Fibroblast of lung (primary cell): Measurements from ENCODE around the gene WWOX. TPM values are rescaled to one million over a fixed set of nuclear protein-coding genes. Genes with fewer than 3 reads are reported as not detected.

Source experiments
- DNase-seq, 2 donors: peaks; one replicate each; pipeline versions ENCODE4 v3.0.0 to v3.0.0-alpha.2; 2010; ENCODE audit warnings: low read depth in 2 of 2
- H2AFZ ChIP-seq: 2 replicates; pipeline ENCODE4 v1.5.1; 2012; ENCODE audit warnings: low read length, control low read depth, inconsistent platforms
- H3K27ac ChIP-seq: 2 replicates; pipeline ENCODE4 v1.5.1; 2011; ENCODE audit warnings: low read length, control low read depth; ENCODE audit not compliant: insufficient read depth
- H3K27me3 ChIP-seq: 2 replicates; pipeline ENCODE4 v1.5.1; 2011; ENCODE audit warnings: mild to moderate bottlenecking, low read length; ENCODE audit not compliant: control insufficient read depth, insufficient read depth
- H3K36me3 ChIP-seq: 2 replicates; pipeline ENCODE4 v1.5.1; 2011; ENCODE audit warnings: low read length; ENCODE audit not compliant: control insufficient read depth, insufficient read depth
- H3K4me1 ChIP-seq: 2 replicates; pipeline ENCODE4 v1.5.1; 2011; ENCODE audit warnings: low read length; ENCODE audit not compliant: control insufficient read depth, insufficient read depth; ENCODE audit errors: extremely low read depth
- H3K4me2 ChIP-seq: 2 replicates; pipeline ENCODE4 v1.5.1; 2011; ENCODE audit warnings: low read length, control low read depth; ENCODE audit not compliant: insufficient read depth; ENCODE audit errors: extremely low read depth
- H3K4me3 ChIP-seq, 4 experiments: fragments of 200-600 bp in 1 of 4; sonication (generic) in 1 of 4; replicated peaks in 1 of 4; 2 replicates each; pipeline ENCODE4 v1.5.1; 2011 to 2016; ENCODE audit warnings: low read length in 4 of 4, low read depth in 3 of 4, mild to moderate bottlenecking in 3 of 4, control low read depth in 2 of 4, inconsistent platforms in 1 of 4, mixed read lengths in 1 of 4; ENCODE audit not compliant: insufficient read depth in 1 of 4; ENCODE audit errors: control extremely low read depth in 1 of 4
- H3K79me2 ChIP-seq: 2 replicates; pipeline ENCODE4 v1.5.1; 2012; ENCODE audit warnings: mild to moderate bottlenecking, low read length, inconsistent platforms; ENCODE audit not compliant: control insufficient read depth, insufficient read depth
- H3K9ac ChIP-seq: 2 replicates; pipeline ENCODE4 v1.5.1; 2011; ENCODE audit warnings: mild to moderate bottlenecking, low read length, control low read depth; ENCODE audit not compliant: insufficient read depth
- H3K9me3 ChIP-seq: 2 replicates; pipeline ENCODE4 v1.5.1; 2012; ENCODE audit warnings: low read depth, low read length; ENCODE audit not compliant: control insufficient read depth, insufficient read depth
- H4K20me1 ChIP-seq: 2 replicates; pipeline ENCODE4 v1.5.1; 2011; ENCODE audit warnings: low read length; ENCODE audit not compliant: control insufficient read depth, insufficient read depth; ENCODE audit errors: extremely low read depth
- EZH2 ChIP-seq: IDR thresholded peaks from 2 replicates; pipeline ENCODE4 v1.5.1; 2012; ENCODE audit warnings: low read length, control low read depth, mild to moderate bottlenecking; ENCODE audit errors: missing control alignments
- polyA plus RNA-seq, 2 donors: library from polyadenylated mRNA; depleted of rRNA in 1 of 2; stranded (reverse) in 1 of 2; unstranded in 1 of 2; fragments of >200 nt; gene quantifications; 2 replicates each; pipeline ENCODE4 v1.2.1, GENCODE V29; 2011 to 2012; ENCODE audit warnings: missing spikeins in 1 of 2
- total RNA-seq: library from RNA; depleted of rRNA; stranded (reverse); fragments of >200 nt; gene quantifications from 2 replicates; pipeline ENCODE4 v1.2.1, GENCODE V29; 2014
- TF ChIP-seq, protein P1 (sequence below), 2 donors: IDR thresholded peaks in 1 of 2; conservative IDR thresholded peaks in 1 of 2; 1 replicate in 1 of 2; 2 replicates in 1 of 2; pipeline ENCODE4 v1.5.1; 2011 to 2012; ENCODE audit warnings: low read length in 2 of 2, control low read depth in 1 of 2, inconsistent platforms in 1 of 2, low read depth in 1 of 2, mild to moderate bottlenecking in 1 of 2

WWOX gene
- total and polyA plus RNA-seq, 2 donors (not counting 1 experiment from before 2014, with no cell fraction given), result 5.6 to 16.3 TPM

GRCh38 chr16:79081297-79082066 is 982.0 kb downstream of the WWOX start:
- Histone ChIP-seq H3K36me3 (no peaks in the 10 kb centered on the region), H3K4me1 (no peaks in the 10 kb centered on the region), H3K79me2 (no peaks in the 10 kb centered on the region), H3K4me2 (no peak overlapping the region), H3K9ac (no peak overlapping the region), H2AFZ (no peak overlapping the region), H3K27me3 (no peaks in the 10 kb centered on the region), H3K9me3 (no peaks in the 10 kb centered on the region), H3K4me3 (no peak overlapping the region), H3K27ac (no peak overlapping the region), H4K20me1 (no peaks in the 10 kb centered on the region)
- TF ChIP-seq, protein P1, sequence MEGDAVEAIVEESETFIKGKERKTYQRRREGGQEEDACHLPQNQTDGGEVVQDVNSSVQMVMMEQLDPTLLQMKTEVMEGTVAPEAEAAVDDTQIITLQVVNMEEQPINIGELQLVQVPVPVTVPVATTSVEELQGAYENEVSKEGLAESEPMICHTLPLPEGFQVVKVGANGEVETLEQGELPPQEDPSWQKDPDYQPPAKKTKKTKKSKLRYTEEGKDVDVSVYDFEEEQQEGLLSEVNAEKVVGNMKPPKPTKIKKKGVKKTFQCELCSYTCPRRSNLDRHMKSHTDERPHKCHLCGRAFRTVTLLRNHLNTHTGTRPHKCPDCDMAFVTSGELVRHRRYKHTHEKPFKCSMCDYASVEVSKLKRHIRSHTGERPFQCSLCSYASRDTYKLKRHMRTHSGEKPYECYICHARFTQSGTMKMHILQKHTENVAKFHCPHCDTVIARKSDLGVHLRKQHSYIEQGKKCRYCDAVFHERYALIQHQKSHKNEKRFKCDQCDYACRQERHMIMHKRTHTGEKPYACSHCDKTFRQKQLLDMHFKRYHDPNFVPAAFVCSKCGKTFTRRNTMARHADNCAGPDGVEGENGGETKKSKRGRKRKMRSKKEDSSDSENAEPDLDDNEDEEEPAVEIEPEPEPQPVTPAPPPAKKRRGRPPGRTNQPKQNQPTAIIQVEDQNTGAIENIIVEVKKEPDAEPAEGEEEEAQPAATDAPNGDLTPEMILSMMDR (conservative IDR thresholded peaks at IDR 0.05 in 1 of 2, IDR thresholded peaks at IDR 0.05 in 1 of 2; ENCODE audit: low read depth in 1 of 2, low read length in 2 of 2), result no peak
- no peak for TF ChIP-seq EZH2
- no peak for DNase-seq

DNA sequence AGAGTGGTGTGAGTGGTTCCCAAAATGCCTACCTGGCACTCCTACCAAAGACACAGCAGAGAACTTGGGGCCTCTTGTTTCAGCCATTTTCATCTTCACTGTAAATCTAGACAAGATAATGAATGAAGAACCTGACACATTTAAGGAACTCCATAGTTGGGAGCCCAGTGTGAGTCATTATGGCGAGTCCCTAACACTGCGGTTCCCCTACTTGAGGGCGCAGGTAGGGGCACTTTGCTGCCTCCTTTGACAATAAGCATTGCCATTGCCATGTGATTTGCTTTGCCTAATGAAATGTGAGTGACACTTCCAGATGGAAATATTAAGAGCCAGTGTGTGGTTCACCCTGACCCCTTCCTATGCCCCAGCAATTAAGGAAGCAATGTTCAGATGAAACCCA is 983.5 kb downstream of the WWOX start:
- no peak for TF ChIP-seq EZH2
- TF ChIP-seq, protein P1 (conservative IDR thresholded peaks at IDR 0.05 in 1 of 2, IDR thresholded peaks at IDR 0.05 in 1 of 2; ENCODE audit: low read depth in 1 of 2, low read length in 2 of 2), result no peak
- Histone ChIP-seq H2AFZ (no peak overlapping the region), H3K4me3 (no peak overlapping the region), H3K79me2 (no peaks in the 10 kb centered on the region), H3K9me3 (no peaks in the 10 kb centered on the region), H3K9ac (no peak overlapping the region), H3K27ac (no peak overlapping the region), H3K27me3 (no peaks in the 10 kb centered on the region), H3K36me3 (no peaks in the 10 kb centered on the region), H3K4me1 (no peaks in the 10 kb centered on the region), H4K20me1 (no peaks in the 10 kb centered on the region), H3K4me2 (no peak overlapping the region)
- no peak for DNase-seq

DNA sequence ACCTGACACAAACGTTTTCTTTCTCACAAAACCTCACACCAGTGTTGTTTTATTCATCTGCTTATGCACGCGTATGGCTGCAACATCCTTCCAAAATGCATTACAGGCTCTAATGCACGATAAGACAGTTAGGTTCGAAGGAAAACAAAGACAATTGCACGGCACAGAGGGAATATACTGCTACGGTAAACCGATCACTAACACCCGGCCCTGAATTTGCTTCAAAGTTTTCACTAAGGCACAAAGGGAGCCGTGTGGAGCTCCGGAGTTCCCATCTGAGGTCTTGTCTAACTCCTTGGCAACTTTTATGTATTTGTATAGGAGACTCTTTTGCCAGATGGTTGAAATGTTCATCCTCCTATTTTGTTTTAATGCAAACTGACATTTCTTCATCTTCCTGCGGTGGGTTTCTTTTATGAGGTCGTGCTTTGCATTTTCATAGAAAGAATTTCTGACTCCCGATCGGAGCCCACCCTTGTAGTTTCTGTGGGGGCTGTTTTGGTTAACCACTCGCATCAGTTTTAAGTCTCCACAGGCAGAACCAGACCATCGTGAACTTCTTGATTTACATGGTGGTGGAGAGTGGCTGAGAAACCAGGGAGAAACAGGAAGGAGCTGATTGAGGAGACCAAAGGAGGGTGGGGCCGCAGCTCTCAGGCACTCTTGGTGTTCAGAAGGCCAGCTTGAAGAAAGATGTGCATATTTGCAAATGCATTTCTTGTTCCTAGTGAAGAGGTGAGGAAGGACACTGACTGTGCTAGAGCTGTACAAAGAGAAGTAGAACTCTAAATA is 984.2 kb downstream of the WWOX start:
- Histone ChIP-seq H3K4me1 (no peaks in the 10 kb centered on the region), H3K27ac (no peak overlapping the region), H3K9me3 (no peaks in the 10 kb centered on the region), H3K4me2 (no peak overlapping the region), H3K4me3 (no peak overlapping the region), H4K20me1 (no peaks in the 10 kb centered on the region), H2AFZ (no peak overlapping the region), H3K36me3 (no peaks in the 10 kb centered on the region), H3K9ac (no peak overlapping the region), H3K79me2 (no peaks in the 10 kb centered on the region), H3K27me3 (no peaks in the 10 kb centered on the region)
- no peak for DNase-seq
- TF ChIP-seq, protein P1 (conservative IDR thresholded peaks at IDR 0.05 in 1 of 2, IDR thresholded peaks at IDR 0.05 in 1 of 2; ENCODE audit: low read depth in 1 of 2, low read length in 2 of 2), result no peak
- TF ChIP-seq EZH2, result no peak
